ENCODE results near the gene SLC51B. TPM values are rescaled to one million over a fixed set of nuclear protein-coding genes. Genes with fewer than 3 reads are reported as not detected.
A peak's percentile ranks its signal among the peaks of the same experiment; 100 is the strongest.
"Not testable (repeated sequence)": the region's sequence is repeated elsewhere in the genome, so short reads cannot be mapped to it uniquely, and the experiment has no call there.

SLC51B gene
- total RNA-seq (2014; rRNA removed; shearing (Covaris generic)) = 0.39 and 0.64 TPM in 2 replicates

GRCh38 chr15:65044724-65045481, at the start of gene SLC51B:
Gene SLC51B (plus strand): TSS chr15:65045387. CDS start chr15:65050005, 4,618 bp downstream.
- peak; percentile 84 for DNase-seq (ENCODE audit: low spot score)

- no peak for DNase-seq (ENCODE audit: low spot score)
Observed at GRCh38 chr15:64997066-64997465, 48.1 kb upstream of the SLC51B start.

DNA sequence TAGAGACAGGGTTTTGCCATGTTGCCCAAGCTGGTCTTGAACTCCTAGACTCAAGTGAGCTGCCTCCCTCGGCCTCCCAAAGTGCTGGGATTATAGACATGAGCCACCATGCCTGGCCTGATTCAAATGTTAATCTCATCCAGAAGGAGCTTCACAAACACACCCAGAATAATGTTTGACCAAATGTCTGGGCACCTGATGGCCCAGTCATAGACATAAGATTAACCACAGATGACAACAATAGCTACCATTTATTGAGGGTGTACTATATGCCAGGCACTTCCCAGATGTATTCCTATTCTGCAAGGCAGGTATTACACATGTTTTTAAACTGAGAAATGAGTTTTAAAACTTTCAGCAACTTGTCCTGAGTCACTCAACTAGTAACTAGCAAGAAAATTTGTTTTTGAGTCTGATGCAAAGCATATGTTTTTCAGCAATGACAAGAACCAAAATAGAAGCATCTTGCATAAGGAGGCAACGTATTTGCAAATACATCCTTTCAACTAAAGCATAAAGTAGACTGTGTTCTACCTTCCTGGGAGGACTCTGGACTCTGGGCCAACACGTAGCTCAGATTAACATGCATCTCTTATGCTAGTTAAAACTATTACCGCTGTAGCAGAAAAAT, 47.3 kb upstream of the SLC51B start:
- DNase-seq (ENCODE audit: low spot score) = no peak

- no peak for DNase-seq (ENCODE audit: low spot score)
Observed at GRCh38 chr15:65004993-65005392, 40.2 kb upstream of the SLC51B start.

DNA sequence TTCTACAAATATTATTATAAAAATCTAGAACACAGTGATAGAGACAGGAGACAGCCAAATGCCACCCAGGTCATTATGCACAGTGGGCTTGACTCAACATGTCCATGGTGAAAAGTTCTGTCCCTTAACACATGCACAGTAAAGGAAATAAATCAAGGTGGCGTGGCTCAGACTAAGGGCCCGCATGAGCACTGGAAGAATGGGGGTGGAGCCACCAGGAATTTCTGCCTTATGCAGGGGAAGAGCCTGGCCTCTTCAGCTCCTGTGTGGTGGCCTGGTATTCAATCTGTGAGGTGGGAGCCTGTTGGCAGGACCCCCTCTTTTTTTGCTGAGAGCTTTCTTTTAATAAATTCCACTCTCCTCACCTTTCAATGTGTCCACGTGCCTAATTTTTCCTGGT, 38.3 kb upstream of the SLC51B start:
- no peak for DNase-seq (ENCODE audit: low spot score)

- peak; percentile 47 for DNase-seq (ENCODE audit: low spot score)
Observed at GRCh38 chr15:65008983-65009382, 36.2 kb upstream of the SLC51B start.

DNA sequence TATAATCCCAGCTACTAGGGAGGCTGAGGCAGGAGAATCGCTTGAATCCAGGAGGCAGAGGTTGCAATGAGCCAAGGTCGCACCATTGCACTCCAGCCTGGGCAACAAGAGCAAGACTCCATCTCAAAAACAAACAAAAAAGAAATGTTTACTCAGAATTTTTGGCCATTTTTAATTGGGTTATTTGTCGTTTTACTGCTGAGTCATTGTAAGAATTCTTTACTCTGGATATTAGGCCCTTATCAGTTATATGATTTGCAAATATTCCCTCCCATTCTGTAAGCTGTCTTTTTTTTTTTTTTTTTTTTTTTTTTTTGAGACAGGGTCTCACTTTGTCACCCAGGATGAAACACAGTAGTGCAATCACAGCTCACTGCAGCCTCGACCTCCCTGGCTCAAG, 34.0 kb upstream of the SLC51B start:
- DNase-seq (ENCODE audit: low spot score) = not testable (repeated sequence)

DNA sequence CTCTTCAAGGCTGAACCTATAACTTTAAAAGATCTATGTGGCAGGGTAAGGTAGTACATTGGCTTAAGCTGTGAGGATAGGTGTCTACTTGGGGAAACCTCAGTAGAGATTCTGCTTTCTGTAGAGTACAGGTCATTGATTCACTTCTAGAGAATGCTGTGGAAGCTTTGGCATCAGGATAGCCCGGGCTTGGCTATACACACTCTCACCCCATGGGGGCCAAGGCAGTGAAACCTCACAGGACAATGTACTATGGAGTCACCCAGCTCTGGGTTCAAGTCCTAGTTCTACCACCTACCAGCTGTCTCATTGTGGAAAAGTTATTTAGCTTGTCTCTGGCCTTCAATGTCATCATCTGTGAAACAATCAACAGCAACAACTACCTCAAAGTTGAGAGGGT, 24.8 kb upstream of the SLC51B start:
- no peak for DNase-seq (ENCODE audit: low spot score)

DNA sequence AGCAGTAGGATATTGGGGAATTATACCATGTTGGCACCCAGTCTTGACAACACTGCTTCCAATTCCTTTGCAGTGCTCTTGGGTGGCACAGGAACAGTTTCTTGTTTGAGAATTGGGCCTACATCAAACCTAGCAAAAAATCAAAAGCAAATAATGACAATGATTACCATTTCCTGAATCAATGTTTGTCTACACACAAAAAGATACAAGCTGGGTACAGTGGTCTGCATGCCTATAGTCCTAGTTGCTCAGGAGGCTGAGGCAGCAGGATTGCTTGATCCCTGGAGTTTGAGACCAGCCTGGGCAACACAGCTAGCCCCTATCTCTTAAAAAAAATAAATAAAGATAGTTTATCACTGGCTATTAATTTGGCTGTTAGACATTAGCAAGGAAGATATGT, 23.7 kb upstream of the SLC51B start:
- DNase-seq (ENCODE audit: low spot score) = no peak

GRCh38 chr15:65026756-65027155, 18.4 kb upstream of the SLC51B start:
- no peak for DNase-seq (ENCODE audit: low spot score)

GRCh38 chr15:65027593-65027992, 17.6 kb upstream of the SLC51B start:
- DNase-seq (ENCODE audit: low spot score) = no peak

GRCh38 chr15:65028338-65028737, 16.8 kb upstream of the SLC51B start:
- DNase-seq (ENCODE audit: low spot score) = peak; percentile 20

DNA sequence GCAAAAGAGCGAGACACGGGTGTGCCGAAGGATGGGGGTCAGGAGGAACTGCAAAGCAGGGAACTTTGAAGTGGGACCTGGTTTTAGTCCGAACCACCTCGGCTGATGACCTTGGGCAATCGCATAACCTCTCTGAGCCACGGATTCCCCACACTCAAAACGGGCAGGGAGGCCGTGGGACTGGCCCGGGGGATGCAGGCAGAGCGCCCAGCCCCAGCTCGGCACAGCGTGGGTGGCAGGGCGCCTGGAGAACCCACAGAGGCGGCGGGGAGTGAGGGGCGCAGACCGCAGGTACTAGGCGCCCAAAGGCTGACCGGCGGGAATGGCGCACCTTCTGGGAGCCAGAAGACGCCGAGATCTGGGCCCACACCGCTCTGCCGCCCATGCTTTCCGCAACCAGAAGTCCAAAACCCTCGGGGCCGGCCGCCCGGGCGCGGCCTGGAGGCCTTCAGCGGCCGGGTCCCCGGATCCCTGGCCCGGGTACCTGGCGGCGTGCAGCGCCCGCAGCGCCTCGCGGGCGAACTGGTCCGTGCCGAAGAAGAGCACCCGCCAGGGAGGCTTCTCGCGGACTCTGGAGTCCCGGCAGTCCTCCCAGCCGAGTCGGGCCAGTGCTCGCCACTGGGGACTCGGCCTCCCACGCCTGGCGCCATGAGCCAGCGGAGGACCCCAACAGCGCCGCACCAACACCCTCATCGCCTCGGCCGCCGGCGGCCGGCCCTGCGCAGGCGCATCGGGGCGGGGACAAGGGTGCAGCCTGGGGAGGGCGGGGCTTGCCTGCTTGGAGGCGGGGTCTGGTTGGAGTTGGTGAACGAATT, 16.1 kb upstream of the SLC51B start, which contains the start of gene MTFMT:
Gene MTFMT, minus strand, starts transcription at position 719 of the 815 bp plus-strand sequence. Its CDS starts 26 bp downstream, at position 693.
- peak; percentile 93 for DNase-seq (ENCODE audit: low spot score)

DNA sequence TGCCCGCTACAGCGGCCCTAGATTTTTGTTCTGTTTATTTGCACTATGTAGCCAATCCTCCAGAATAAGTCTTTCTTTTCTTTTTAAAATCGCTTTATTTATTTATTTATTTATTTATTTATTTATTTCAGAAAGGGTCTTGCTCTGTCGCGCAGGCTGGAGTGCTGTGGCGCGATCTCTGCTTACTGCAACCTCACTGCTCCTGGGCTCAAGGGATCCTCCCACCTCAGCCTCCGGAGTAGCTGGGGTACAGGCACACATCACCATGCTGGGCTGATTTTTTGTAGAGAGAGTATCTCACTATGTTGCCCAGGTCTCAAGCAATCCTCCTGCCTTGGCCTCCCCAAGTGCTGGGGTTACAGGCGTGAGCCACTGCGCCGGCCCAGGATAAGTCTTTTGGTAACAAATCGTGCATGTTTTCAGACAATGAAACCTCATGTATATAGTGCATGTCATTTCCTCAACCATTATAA, 15.4 kb upstream of the SLC51B start:
- no peak for DNase-seq (ENCODE audit: low spot score)

DNA sequence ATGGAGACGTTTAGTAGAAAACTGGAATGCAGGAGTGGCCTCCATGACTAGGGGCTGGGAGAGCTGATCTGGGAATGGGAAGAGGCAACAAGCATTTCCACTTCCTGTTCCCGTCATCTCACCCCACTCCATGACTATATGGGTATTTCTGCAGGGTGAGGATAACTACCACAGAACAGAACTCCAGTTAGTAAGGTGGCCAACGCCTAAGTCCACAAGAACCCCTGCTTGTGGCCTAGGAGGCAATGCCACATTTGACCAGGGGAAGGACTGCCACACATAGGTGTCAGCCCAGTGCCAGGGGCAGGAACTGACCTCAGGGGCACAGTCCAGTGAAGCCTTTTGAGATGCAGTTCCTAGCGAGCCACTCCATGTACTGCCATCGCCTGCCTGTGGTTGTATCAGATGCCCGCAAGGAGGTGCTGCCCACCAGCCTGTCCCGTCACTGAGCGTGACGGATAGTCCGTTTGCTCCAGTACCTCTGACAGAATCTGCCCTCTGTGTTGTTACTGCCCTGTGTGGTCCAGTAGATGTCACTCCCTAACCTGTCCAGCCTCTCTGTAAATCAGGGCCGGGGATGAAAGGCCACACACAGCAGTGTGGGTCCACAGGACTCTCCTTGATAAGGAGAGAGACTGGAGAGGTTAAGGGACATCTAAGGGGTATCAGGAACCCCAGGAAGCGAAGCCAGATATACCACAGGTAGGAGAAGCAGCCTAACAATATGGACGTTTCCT, 12.2 kb upstream of the SLC51B start:
- DNase-seq (ENCODE audit: low spot score) = peak; percentile 99

DNA sequence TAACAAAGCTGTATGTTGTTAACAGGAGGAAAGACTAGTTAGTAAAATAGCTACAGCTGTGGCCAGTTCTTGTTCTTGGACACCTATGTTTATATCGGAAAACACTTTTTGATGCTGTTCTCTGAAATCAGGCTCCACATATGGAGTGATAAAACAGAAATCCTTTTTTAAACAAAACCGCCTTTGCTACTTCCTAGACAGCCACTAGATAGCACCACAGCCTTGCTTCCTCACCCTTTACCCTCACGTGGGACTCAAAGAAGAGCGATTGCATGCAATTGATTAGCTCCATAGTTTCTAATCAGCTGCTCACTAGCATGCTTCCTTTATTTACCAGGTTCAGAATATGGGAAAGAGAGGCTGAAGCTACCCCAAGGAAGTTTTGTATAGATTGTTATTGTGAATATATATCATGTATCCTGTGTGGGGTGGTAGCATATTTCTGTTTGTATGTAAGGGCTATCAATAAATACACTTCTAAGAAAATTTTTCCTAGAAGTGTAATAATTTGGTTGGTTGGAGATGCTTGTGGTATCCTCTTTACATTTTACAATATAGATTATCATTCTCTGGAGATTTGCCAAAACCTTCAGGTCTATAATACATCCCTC, 11.4 kb upstream of the SLC51B start:
- DNase-seq (ENCODE audit: low spot score) = peak; percentile 64

DNA sequence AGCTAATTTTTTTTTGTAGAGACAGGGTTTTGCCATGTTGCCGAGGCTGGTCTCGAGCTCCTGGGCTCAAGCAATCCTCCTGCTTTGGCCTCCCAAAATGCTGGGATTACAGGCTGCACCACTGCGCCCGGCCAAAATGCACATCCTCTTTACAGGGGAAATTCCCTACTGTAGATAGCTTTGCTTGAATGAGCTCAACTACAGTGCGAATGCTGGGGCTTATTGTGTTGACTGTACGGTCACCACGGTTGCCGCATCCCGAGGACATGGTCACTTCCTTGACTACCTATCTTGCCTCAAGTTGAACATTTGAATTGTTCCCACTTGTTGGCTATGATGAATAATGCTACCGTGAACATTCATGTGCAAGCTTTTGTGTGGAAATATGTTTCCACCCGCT, 10.5 kb upstream of the SLC51B start:
- DNase-seq (ENCODE audit: low spot score) = no peak

- no peak for DNase-seq (ENCODE audit: low spot score)
Observed at GRCh38 chr15:65037309-65037708, 7.9 kb upstream of the SLC51B start.

GRCh38 chr15:65038428-65038827, 6.8 kb upstream of the SLC51B start:
- DNase-seq (ENCODE audit: low spot score) = no peak

GRCh38 chr15:65038836-65039235, 6.4 kb upstream of the SLC51B start:
- no peak for DNase-seq (ENCODE audit: low spot score)

DNA sequence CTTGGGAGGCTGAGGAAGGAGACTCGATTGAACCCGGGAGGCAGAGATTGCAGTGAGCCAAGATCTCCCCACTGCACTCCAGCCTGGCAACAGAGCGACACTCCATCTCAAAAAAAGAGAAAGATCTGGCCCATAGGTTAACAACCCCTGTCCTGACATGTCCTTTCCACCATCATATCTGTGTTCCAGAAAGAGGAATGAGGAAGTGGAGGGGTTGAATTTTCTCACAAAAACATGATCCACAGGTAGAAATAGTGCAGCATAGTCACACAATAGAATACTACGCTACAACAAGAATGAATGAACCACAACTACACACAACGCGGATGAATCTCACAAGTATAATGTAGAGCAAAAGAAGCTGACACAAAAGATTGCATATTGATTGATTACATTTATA, 4.7 kb upstream of the SLC51B start:
- DNase-seq (ENCODE audit: low spot score) = no peak

Data from HT-29 (cell line).